ENCODE data around the gene ITPR2.
A peak's percentile ranks its signal among the peaks of the same experiment; 100 is the strongest.

- TF ChIP-seq CTCF (IDR thresholded peaks at IDR 0.05) (peak; percentile 70), BCL3 (IDR thresholded peaks at IDR 0.05) (no peak), RNF2 (IDR thresholded peaks at IDR 0.05; ENCODE audit: borderline replicate concordance, low read depth) (no peak), POLR2AphosphoS2 (conservative IDR thresholded peaks at IDR 0.05; ENCODE audit: low read length) (no peak), MAX (IDR thresholded peaks at IDR 0.05) (no peak), USF2 (IDR thresholded peaks at IDR 0.05) (no peak), CEBPB (IDR thresholded peaks at IDR 0.05) (no peak), ZFP36 (IDR thresholded peaks at IDR 0.05; ENCODE audit: borderline replicate concordance, partially characterized antibody) (no peak), JUN (IDR thresholded peaks at IDR 0.05) (no peak)
Measured at GRCh38 chr12:26845057-26845666, 12.2 kb upstream of the ITPR2 start.

Data from A549 (cell line).